CD14-positive monocyte (primary cell): Measurements from ENCODE around the gene GRIN3B. TPM values are rescaled to one million over a fixed set of nuclear protein-coding genes. Genes with fewer than 3 reads are reported as not detected.

Source experiments
- DNase-seq, 3 donors: peaks; one replicate each; pipeline ENCODE4 v3.0.0-alpha.2; 2011 to 2022
- H2AFZ ChIP-seq: 2 replicates; pipeline ENCODE4 v1.6.0; 2012; ENCODE audit warnings: mild to moderate bottlenecking, low read depth, low read length, inconsistent platforms; ENCODE audit not compliant: insufficient read depth, poor library complexity, severe bottlenecking
- H3K27ac ChIP-seq, 2 donors: 1 replicate in 1 of 2; 2 replicates in 1 of 2; pipeline ENCODE4 v1.5.1; 2012 to 2013; ENCODE audit warnings: low read length in 2 of 2, control low read depth in 1 of 2, inconsistent platforms in 1 of 2, low read depth in 1 of 2, mild to moderate bottlenecking in 1 of 2
- H3K27me3 ChIP-seq, 2 donors: one replicate each; pipeline versions ENCODE4 v1.6.0 to v1.6.1; 2011 to 2013; ENCODE audit warnings: low read length in 2 of 2; ENCODE audit not compliant: control insufficient read depth in 2 of 2, insufficient read depth in 2 of 2
- H3K36me3 ChIP-seq, 2 donors: replicated peaks in 1 of 2; 1 replicate in 1 of 2; 2 replicates in 1 of 2; pipeline versions ENCODE4 v1.5.1 to v1.6.1; 2012 to 2013; ENCODE audit warnings: low read length in 2 of 2, control low read depth in 1 of 2, inconsistent platforms in 1 of 2, mild to moderate bottlenecking in 1 of 2; ENCODE audit not compliant: insufficient read depth in 2 of 2, control insufficient read depth in 1 of 2
- H3K4me1 ChIP-seq, 2 donors: 1 replicate in 1 of 2; 2 replicates in 1 of 2; pipeline versions ENCODE4 v1.5.1 to v1.6.1; 2012 to 2013; ENCODE audit warnings: low read length in 2 of 2, control low read depth in 1 of 2, inconsistent platforms in 1 of 2, mild to moderate bottlenecking in 1 of 2, moderate library complexity in 1 of 2; ENCODE audit not compliant: insufficient read depth in 2 of 2, control insufficient read depth in 1 of 2
- H3K4me2 ChIP-seq: replicated peaks from 2 replicates; pipeline ENCODE3; 2012; ENCODE audit warnings: low read length, moderate library complexity, mild to moderate bottlenecking; ENCODE audit not compliant: poor library complexity, severe bottlenecking; ENCODE audit errors: extremely low read depth
- H3K4me3 ChIP-seq, 3 experiments: fragments of 200-600 bp in 1 of 3; sonication (generic) in 1 of 3; replicated peaks in 1 of 3; 1 replicate in 2 of 3; 2 replicates in 1 of 3; pipeline ENCODE4 v1.5.1; 2011 to 2013; ENCODE audit warnings: low read length in 3 of 3, mild to moderate bottlenecking in 3 of 3, control low read depth in 2 of 3, low read depth in 2 of 3, inconsistent platforms in 1 of 3, moderate library complexity in 1 of 3
- H3K79me2 ChIP-seq: 2 replicates; pipeline ENCODE4 v1.6.0; 2012; ENCODE audit warnings: mild to moderate bottlenecking, control low read depth, inconsistent platforms, low read length, moderate library complexity; ENCODE audit not compliant: insufficient read depth
- H3K9ac ChIP-seq: 2 replicates; pipeline ENCODE4 v1.6.0; 2017; ENCODE audit warnings: low read length, mild to moderate bottlenecking; ENCODE audit not compliant: insufficient read depth, poor library complexity, severe bottlenecking
- H3K9me3 ChIP-seq, 2 donors: replicated peaks in 1 of 2; 1 replicate in 1 of 2; 2 replicates in 1 of 2; pipeline versions ENCODE4 v1.5.1 to v1.6.1; 2012 to 2013; ENCODE audit warnings: low read length in 2 of 2, control low read depth in 1 of 2; ENCODE audit not compliant: control insufficient read depth in 1 of 2, insufficient read depth in 1 of 2
- H4K20me1 ChIP-seq: 2 replicates; pipeline ENCODE4 v1.6.0; 2012; ENCODE audit warnings: mild to moderate bottlenecking, low read length, control low read depth, moderate library complexity; ENCODE audit not compliant: insufficient read depth
- H3K27ac Mint-ChIP-seq, 7 donors: one replicate each; pipeline ENCODE4 v1.8.0; 2020; ENCODE audit warnings: mild to moderate bottlenecking in 7 of 7, mixed read lengths in 7 of 7, moderate library complexity in 6 of 7, inconsistent platforms in 2 of 7
- H3K27me3 Mint-ChIP-seq, 3 donors: one replicate each; pipeline ENCODE4 v1.8.0; 2021 to 2022; ENCODE audit warnings: low read depth in 3 of 3, mild to moderate bottlenecking in 3 of 3, mixed read lengths in 3 of 3, moderate library complexity in 3 of 3, inconsistent platforms in 1 of 3
- H3K36me3 Mint-ChIP-seq, 2 donors: one replicate each; pipeline ENCODE4 v1.8.0; 2020; ENCODE audit warnings: mixed read lengths in 2 of 2, inconsistent platforms in 1 of 2, mild to moderate bottlenecking in 1 of 2
- H3K4me1 Mint-ChIP-seq: one replicate; pipeline ENCODE4 v1.8.0; 2020; ENCODE audit warnings: mild to moderate bottlenecking, mixed read lengths
- H3K4me3 Mint-ChIP-seq, 2 donors: one replicate each; pipeline ENCODE4 v1.8.0; 2020; ENCODE audit warnings: mild to moderate bottlenecking in 2 of 2, mixed read lengths in 2 of 2, moderate library complexity in 1 of 2
- H3K9me3 Mint-ChIP-seq, 7 donors: one replicate each; pipeline ENCODE4 v1.8.0; 2020 to 2022; ENCODE audit warnings: mixed read lengths in 7 of 7, mild to moderate bottlenecking in 6 of 7, moderate library complexity in 6 of 7, inconsistent platforms in 2 of 7
- WGBS: methylation state at CpG from one replicate; pipeline ENCODE4 v1.1.5; 2013; ENCODE audit warnings: missing lambda C conversion rate; ENCODE audit not compliant: insufficient coverage; 5-methylcytosine and 5-hydroxymethylcytosine counted together
- intact Hi-C, 2 donors: fragments of 100-400 bp; cut with micrococcal nuclease; formaldehyde crosslinking; loops; one replicate each; pipeline versions ENCODE4 v1.15.0 to v1.15.1; 2023
- polyA plus RNA-seq, 3 donors: library from polyadenylated mRNA; depleted of rRNA in 1 of 3; unstranded in 2 of 3; stranded (reverse) in 1 of 3; fragments of 300-500 nt in 2 of 3; fragments of >200 nt in 1 of 3; fragmentation: Illumina TruSeq in 2 of 3; gene quantifications; 1 replicate in 2 of 3; 2 replicates in 1 of 3; pipeline ENCODE4 v1.2.3, GENCODE V29; 2012 to 2021
- TF ChIP-seq, protein P1 (sequence below): fragments of 200-600 bp; IDR thresholded peaks from one replicate; pipeline ENCODE4 v1.8.0; 2022; ENCODE audit warnings: antibody characterized with exemption, mild to moderate bottlenecking

GRIN3B gene
- polyA plus RNA-seq, 3 donors, result 0.13 to 0.27 TPM; not detected in 1

DNA sequence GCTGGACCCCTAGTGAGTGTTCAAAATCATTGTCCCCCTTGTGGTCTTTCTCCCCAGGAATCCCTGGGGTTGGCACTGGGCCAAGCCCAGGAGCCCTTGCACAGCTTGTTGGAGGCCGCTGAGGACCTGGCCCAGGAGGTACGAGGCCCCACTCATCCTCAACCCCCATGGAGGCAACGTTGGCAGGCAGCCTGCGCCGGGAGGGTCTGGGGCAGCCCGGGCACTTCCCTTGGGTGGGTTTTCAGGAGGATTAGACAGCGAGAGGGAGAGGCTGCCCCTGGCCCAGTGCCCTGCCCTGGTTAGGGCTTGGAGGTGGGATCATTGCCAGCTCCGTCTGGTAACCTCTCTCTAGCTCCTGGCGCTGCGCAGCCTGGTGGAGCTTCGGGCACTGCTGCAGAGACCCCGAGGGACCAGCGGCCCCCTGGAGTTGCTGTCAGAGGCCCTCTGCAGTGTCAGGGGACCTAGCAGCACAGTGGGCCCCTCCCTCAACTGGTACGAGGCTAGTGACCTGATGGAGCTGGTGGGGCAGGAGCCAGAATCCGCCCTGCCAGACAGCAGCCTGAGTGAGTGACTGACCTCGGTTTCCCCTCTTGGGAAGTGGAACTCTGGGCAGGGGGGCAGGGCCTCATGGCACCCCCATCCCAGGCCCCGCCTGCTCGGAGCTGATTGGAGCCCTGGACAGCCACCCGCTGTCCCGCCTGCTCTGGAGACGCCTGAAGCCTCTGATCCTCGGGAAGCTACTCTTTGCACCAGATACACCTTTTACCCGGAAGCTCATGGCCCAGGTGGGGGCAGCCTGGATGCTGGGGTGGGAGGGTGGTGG is 42.7 kb downstream of the GRIN3B start:
- Histone ChIP-seq H3K4me1 (peaks cover 39 to 53% of the 10 kb centered on the region in 2 donors), H3K36me3 (peaks cover 35 to 50% of the 10 kb centered on the region in 2 donors), H4K20me1 (peaks cover 43% of the 10 kb centered on the region), H3K4me3 (no peak overlapping the region), H3K27ac (no peak overlapping the region), H3K9ac (no peak overlapping the region), H3K4me2 (no peak overlapping the region), H3K9me3 (no peaks in the 10 kb centered on the region), H3K79me2 (peaks cover 32% of the 10 kb centered on the region), H2AFZ (no peak overlapping the region), H3K27me3 (no peaks in the 10 kb centered on the region)
- intact Hi-C loops, result loop anchor here in 1 of 2 donors (5.0 kb wide), 1 partner anchor 34 kb away; no protein-coding TSS in a partner anchor
- peaks cover 24 to 35% of the 10 kb centered on the region in 2 donors for H3K36me3 Mint-ChIP-seq
- WGBS, result 94% methylated on average over 18 of the region's 23 CpGs
- TF ChIP-seq, protein P1, sequence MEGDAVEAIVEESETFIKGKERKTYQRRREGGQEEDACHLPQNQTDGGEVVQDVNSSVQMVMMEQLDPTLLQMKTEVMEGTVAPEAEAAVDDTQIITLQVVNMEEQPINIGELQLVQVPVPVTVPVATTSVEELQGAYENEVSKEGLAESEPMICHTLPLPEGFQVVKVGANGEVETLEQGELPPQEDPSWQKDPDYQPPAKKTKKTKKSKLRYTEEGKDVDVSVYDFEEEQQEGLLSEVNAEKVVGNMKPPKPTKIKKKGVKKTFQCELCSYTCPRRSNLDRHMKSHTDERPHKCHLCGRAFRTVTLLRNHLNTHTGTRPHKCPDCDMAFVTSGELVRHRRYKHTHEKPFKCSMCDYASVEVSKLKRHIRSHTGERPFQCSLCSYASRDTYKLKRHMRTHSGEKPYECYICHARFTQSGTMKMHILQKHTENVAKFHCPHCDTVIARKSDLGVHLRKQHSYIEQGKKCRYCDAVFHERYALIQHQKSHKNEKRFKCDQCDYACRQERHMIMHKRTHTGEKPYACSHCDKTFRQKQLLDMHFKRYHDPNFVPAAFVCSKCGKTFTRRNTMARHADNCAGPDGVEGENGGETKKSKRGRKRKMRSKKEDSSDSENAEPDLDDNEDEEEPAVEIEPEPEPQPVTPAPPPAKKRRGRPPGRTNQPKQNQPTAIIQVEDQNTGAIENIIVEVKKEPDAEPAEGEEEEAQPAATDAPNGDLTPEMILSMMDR, result no peak
- peaks cover 0 to 1% (median 1%) of the 10 kb centered on the region in 3 donors for H3K27me3 Mint-ChIP-seq
- DNase-seq, result no peak
- H3K4me3 Mint-ChIP-seq, result no peak overlapping the region
- peaks cover 35% of the 10 kb centered on the region for H3K4me1 Mint-ChIP-seq
- peaks cover 0 to under 1% (median 0%) of the 10 kb centered on the region in 7 donors for H3K9me3 Mint-ChIP-seq
- H3K27ac Mint-ChIP-seq, result no peak overlapping the region

DNA sequence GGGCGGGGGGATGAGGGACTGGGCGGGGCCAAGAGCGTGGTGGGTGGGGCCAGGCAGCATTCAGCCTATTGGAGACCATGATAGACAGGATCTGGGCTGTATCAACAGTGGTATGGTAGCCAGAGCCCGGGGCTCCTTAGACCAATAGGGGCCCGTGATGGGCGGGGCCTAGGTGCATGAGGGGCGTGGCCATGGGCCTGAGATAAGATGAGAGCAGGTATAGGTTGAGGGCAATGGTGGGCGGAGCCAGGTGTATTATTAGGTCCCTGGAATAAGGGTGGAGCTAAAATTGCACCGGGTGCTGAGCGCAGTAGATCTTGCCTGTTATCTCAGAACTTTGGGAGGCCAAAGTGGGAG is 45.0 kb downstream of the GRIN3B start:
- H2AFZ ChIP-seq, result no peak overlapping the region
- Mint-ChIP-seq H3K9me3 (no peaks in the 10 kb centered on the region), H3K27ac (no peak overlapping the region), H3K36me3 (peaks cover 24 to 39% of the 10 kb centered on the region in 2 donors), H3K4me3 (no peak overlapping the region), H3K4me1 (peaks cover 14% of the 10 kb centered on the region), H3K27me3 (peaks cover 0 to 1% (median 1%) of the 10 kb centered on the region in 3 donors)
- peaks cover 20 to 29% of the 10 kb centered on the region in 2 donors for H3K4me1 ChIP-seq
- H3K36me3 ChIP-seq, result peaks cover 35 to 56% of the 10 kb centered on the region in 2 donors
- no peak overlapping the region for H3K4me3 ChIP-seq
- WGBS, result 96% methylated on average over 6 of the region's 10 CpGs
- no peaks in the 10 kb centered on the region for H3K27me3 ChIP-seq
- peaks cover 25% of the 10 kb centered on the region for H3K79me2 ChIP-seq
- H3K9ac ChIP-seq, result no peak overlapping the region
- no peaks in the 10 kb centered on the region for H3K9me3 ChIP-seq
- H4K20me1 ChIP-seq, result peaks cover 48% of the 10 kb centered on the region
- no peak overlapping the region for H3K4me2 ChIP-seq
- no peak overlapping the region for H3K27ac ChIP-seq
- TF ChIP-seq, protein P1, result no peak
- intact Hi-C loops, result no loop called here
- DNase-seq, result peak in 1 of 3 donors; percentile 52
